Left ventricle myocardium inferior (tissue), 1 donor: ENCODE results near the gene DNAI2. TPM values are rescaled to one million over a fixed set of nuclear protein-coding genes. Genes with fewer than 3 reads are reported as not detected.

ENCODE experiments used
- DNase-seq: peaks from one replicate; pipeline ENCODE4 v3.0.0-alpha.2; 2020
- H3K27ac ChIP-seq: fragments of 200-600 bp; replicated peaks from 2 replicates; pipeline ENCODE4 v1.8.0; 2021
- H3K27me3 ChIP-seq: fragments of 200-600 bp; 2 replicates; pipeline ENCODE4 v1.8.0; 2021; ENCODE audit warnings: low read depth
- H3K36me3 ChIP-seq: fragments of 200-600 bp; 2 replicates; pipeline ENCODE4 v1.8.0; 2021
- H3K4me1 ChIP-seq: fragments of 200-600 bp; 2 replicates; pipeline ENCODE4 v1.8.0; 2021
- H3K4me3 ChIP-seq: fragments of 200-600 bp; 2 replicates; pipeline ENCODE4 v1.8.0; 2021; ENCODE audit warnings: mild to moderate bottlenecking, moderate library complexity
- H3K9me3 ChIP-seq: fragments of 200-600 bp; replicated peaks from 2 replicates; pipeline ENCODE4 v1.8.0; 2021
- CTCF ChIP-seq: fragments of 200-600 bp; IDR thresholded peaks from 2 replicates; pipeline ENCODE4 v1.8.0; 2021; ENCODE audit warnings: antibody characterized with exemption, mild to moderate bottlenecking, borderline replicate concordance
- intact Hi-C: fragments of 100-400 bp; cut with micrococcal nuclease; formaldehyde crosslinking; loops from one replicate; pipeline ENCODE4 v1.11.0; 2022
- total RNA-seq: library from RNA; stranded (reverse); fragmentation: NEBNext Ultra II Directional; extraction: Animal tissue kit (Norgen Biotek cat#: 25700); gene quantifications from one replicate; pipeline ENCODE4 v1.2.1, GENCODE V29; 2021
- donor health status: DM: no; HTN: yes; CAD: no; lungs with severe emphysema.

DNAI2 gene
- total RNA-seq, 1 donor from 2014 or later: not detected

GRCh38 chr17:74328487-74328886 lies 54.5 kb downstream of the DNAI2 start:
- no peak for DNase-seq
- intact Hi-C loops: no loop called here
- H3K9me3 ChIP-seq: no peaks in the 10 kb centered on the region
- no peaks in the 10 kb centered on the region for H3K36me3 ChIP-seq
- H3K4me3 ChIP-seq: no peak overlapping the region
- peaks cover 16% of the 10 kb centered on the region for H3K27me3 ChIP-seq
- H3K27ac ChIP-seq: no peak overlapping the region
- TF ChIP-seq CTCF: no peak
- H3K4me1 ChIP-seq: peaks cover 21% of the 10 kb centered on the region

GRCh38 chr17:74329378-74329777 lies 55.3 kb downstream of the DNAI2 start:
- TF ChIP-seq CTCF: no peak
- no peak overlapping the region for H3K4me3 ChIP-seq
- intact Hi-C loops: no loop called here
- H3K36me3 ChIP-seq: no peaks in the 10 kb centered on the region
- H3K27ac ChIP-seq: no peak overlapping the region
- H3K27me3 ChIP-seq: peaks cover 16% of the 10 kb centered on the region
- H3K9me3 ChIP-seq: no peaks in the 10 kb centered on the region
- H3K4me1 ChIP-seq: peaks cover 21% of the 10 kb centered on the region
- DNase-seq: no peak

- peaks cover 17% of the 10 kb centered on the region for H3K4me1 ChIP-seq
- no peak for TF ChIP-seq CTCF
- H3K27me3 ChIP-seq: peaks cover 16% of the 10 kb centered on the region
- H3K4me3 ChIP-seq: no peak overlapping the region
- H3K27ac ChIP-seq: no peak overlapping the region
- no peak for DNase-seq
- H3K9me3 ChIP-seq: no peaks in the 10 kb centered on the region
- intact Hi-C loops: no loop called here
- no peaks in the 10 kb centered on the region for H3K36me3 ChIP-seq
These were observed 56.4 kb downstream of the DNAI2 start for GRCh38 chr17:74330446-74330845.

- intact Hi-C loops: no loop called here
- no peak for DNase-seq
- H3K9me3 ChIP-seq: no peaks in the 10 kb centered on the region
- peaks cover 16% of the 10 kb centered on the region for H3K27me3 ChIP-seq
- TF ChIP-seq CTCF: no peak
- H3K4me1 ChIP-seq: peaks cover under 1% of the 10 kb centered on the region
- no peaks in the 10 kb centered on the region for H3K36me3 ChIP-seq
- H3K4me3 ChIP-seq: no peak overlapping the region
- H3K27ac ChIP-seq: no peak overlapping the region
These were observed 58.1 kb downstream of the DNAI2 start for GRCh38 chr17:74332017-74332650.

- TF ChIP-seq CTCF: no peak
- no peaks in the 10 kb centered on the region for H3K36me3 ChIP-seq
- no peaks in the 10 kb centered on the region for H3K4me1 ChIP-seq
- no peak for DNase-seq
- H3K27ac ChIP-seq: no peak overlapping the region
- peaks cover 16% of the 10 kb centered on the region for H3K27me3 ChIP-seq
- intact Hi-C loops: no loop called here
- H3K9me3 ChIP-seq: no peaks in the 10 kb centered on the region
- H3K4me3 ChIP-seq: no peak overlapping the region
These were observed 58.8 kb downstream of the DNAI2 start for GRCh38 chr17:74332763-74333283.
